ENCODE measurements around the gene SMAD7.

Gene SMAD7

GRCh38 chr18:48953104-48953706 lies 2.4 kb upstream of the SMAD7 start (continued):
- no peak for TF ChIP-seq TSHZ2 (CRISPR knock-in tag; IDR thresholded peaks at IDR 0.05)
- no peak for TF ChIP-seq CSRNP3 (CRISPR knock-in tag; IDR thresholded peaks at IDR 0.05)
- no peak for TF ChIP-seq ZFP30 (CRISPR knock-in tag; IDR thresholded peaks at IDR 0.05)
- TF ChIP-seq SNAI2 (CRISPR knock-in tag; IDR thresholded peaks at IDR 0.05) = no peak
- no peak for TF ChIP-seq TCF4 (CRISPR knock-in tag; IDR thresholded peaks at IDR 0.05; ENCODE audit: borderline replicate concordance)
- no peak for TF ChIP-seq ZNF70 (CRISPR knock-in tag; IDR thresholded peaks at IDR 0.05)

GRCh38 chr18:48952287-48953103 lies 1.7 kb upstream of the SMAD7 start:
- ATAC-seq = peak; percentile 74
- no peak for TF ChIP-seq CSDC2 (CRISPR knock-in tag; IDR thresholded peaks at IDR 0.05)
- 0 out of 2 replicates have a peak, but pooled peaks have one; percentile 11 for TF ChIP-seq ZFP3 (CRISPR knock-in tag; IDR thresholded peaks at IDR 0.05)

- TF ChIP-seq ZFP3 (CRISPR knock-in tag; IDR thresholded peaks at IDR 0.05) = peak; percentile 60; the same call in 1 of the 2 replicates
- TF ChIP-seq ZC3H10 (CRISPR knock-in tag; IDR thresholded peaks at IDR 0.05) = no peak
- ATAC-seq = peak; percentile 46
These were observed 902 bp upstream of the SMAD7 start for GRCh38 chr18:48951448-48952286.

GRCh38 chr18:48949606-48950535 lies 894 bp downstream of the SMAD7 start:
- ATAC-seq = no peak
- no peak for TF ChIP-seq TOX (CRISPR knock-in tag; IDR thresholded peaks at IDR 0.05; ENCODE audit: borderline replicate concordance)
- TF ChIP-seq ZNF70 (CRISPR knock-in tag; IDR thresholded peaks at IDR 0.05) = no peak
- TF ChIP-seq CSRNP3 (CRISPR knock-in tag; IDR thresholded peaks at IDR 0.05) = no peak
- no peak for TF ChIP-seq ESRRG (CRISPR knock-in tag; IDR thresholded peaks at IDR 0.05)
- TF ChIP-seq ARNTL (CRISPR knock-in tag; IDR thresholded peaks at IDR 0.05; ENCODE audit: borderline replicate concordance, low read depth) = no peak
- TF ChIP-seq ZNF565 (CRISPR knock-in tag; conservative IDR thresholded peaks at IDR 0.05; ENCODE audit: low read depth) = no peak

GRCh38 chr18:48949050-48949605 lies 1.6 kb downstream of the SMAD7 start:
- no peak for TF ChIP-seq RARB (CRISPR knock-in tag; IDR thresholded peaks at IDR 0.05)
- no peak for TF ChIP-seq SNAI2 (CRISPR knock-in tag; IDR thresholded peaks at IDR 0.05)
- 0 out of 2 replicates have a peak, but pooled peaks have one; percentile 18 for TF ChIP-seq PATZ1 (CRISPR knock-in tag; IDR thresholded peaks at IDR 0.05; ENCODE audit: borderline replicate concordance)
- ATAC-seq = no peak
